Measurements from ENCODE around the gene MCM6. TPM values are rescaled to one million over a fixed set of nuclear protein-coding genes. Genes with fewer than 3 reads are reported as not detected.
A peak's percentile ranks its signal among the peaks of the same experiment; 100 is the strongest.

The MCM6 gene
- polyA plus RNA-seq, 3 donors, result 1.3 to 2.2 (median 1.7) TPM

DNA sequence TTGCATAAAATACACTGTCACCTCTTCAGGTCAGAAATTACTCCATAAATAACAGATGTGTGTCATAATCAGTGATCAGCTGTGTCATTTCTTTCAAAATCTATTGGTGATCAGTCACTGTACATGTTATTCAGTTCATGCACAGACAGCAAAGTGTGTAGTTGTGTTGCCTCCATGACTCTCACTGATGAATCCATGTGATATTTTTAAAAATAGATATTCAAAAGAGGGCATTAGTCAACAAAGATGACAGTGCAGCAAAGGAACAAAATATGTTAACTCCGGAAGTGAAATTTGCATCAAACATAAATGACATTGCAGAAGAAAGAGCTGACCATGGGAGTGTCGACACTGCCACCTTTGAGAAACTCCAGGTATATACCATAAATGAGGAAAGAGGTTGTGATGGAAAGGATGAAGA lies 17.1 kb upstream of the MCM6 start:
- Histone ChIP-seq H3K36me3 (replicated peaks in 1 of 2; ENCODE audit: control insufficient read depth in 1 of 2, insufficient read depth in 2 of 2, low read length in 2 of 2) (no peaks in the 10 kb centered on the region), H3K9me3 (replicated peaks in 1 of 2; ENCODE audit: control insufficient read depth in 1 of 2, insufficient read depth in 1 of 2, low read length in 2 of 2) (peaks cover 0 to 6% of the 10 kb centered on the region in 2 donors), H3K27me3 (ENCODE audit: control insufficient read depth in 2 of 2, insufficient read depth in 2 of 2, low read length in 2 of 2) (no peaks in the 10 kb centered on the region), H3K4me2 (replicated peaks; ENCODE audit: extremely low read depth, low read length, poor library complexity, severe bottlenecking) (no peak overlapping the region), H3K79me2 (ENCODE audit: insufficient read depth, low read length) (no peaks in the 10 kb centered on the region), H3K4me3 (replicated peaks in 1 of 3; ENCODE audit: low read depth in 2 of 3, low read length in 3 of 3) (peak overlapping the region in 1 of 3 experiments; percentile 3), H2AFZ (ENCODE audit: insufficient read depth, low read depth, low read length, poor library complexity, severe bottlenecking) (no peak overlapping the region), H4K20me1 (ENCODE audit: insufficient read depth, low read length) (no peaks in the 10 kb centered on the region), H3K27ac (ENCODE audit: low read depth in 1 of 2, low read length in 2 of 2) (peak overlapping the region in 1 of 2 donors; percentile 69), H3K4me1 (ENCODE audit: control insufficient read depth in 1 of 2, insufficient read depth in 2 of 2, low read length in 2 of 2) (peaks cover 34 to 35% of the 10 kb centered on the region in 2 donors), H3K9ac (ENCODE audit: insufficient read depth, low read length, poor library complexity, severe bottlenecking) (no peak overlapping the region)
- Mint-ChIP-seq H3K4me1 (peaks cover 31% of the 10 kb centered on the region), H3K9me3 (peaks cover 1 to 6% (median 5%) of the 10 kb centered on the region in 7 donors), H3K4me3 (no peak overlapping the region), H3K27me3 (ENCODE audit: low read depth in 3 of 3) (no peaks in the 10 kb centered on the region), H3K36me3 (no peaks in the 10 kb centered on the region), H3K27ac (peak overlapping the region; percentile 45 to 89 (median 73))
- WGBS (ENCODE audit: insufficient coverage), result no CpG with 5 or more reads among the region's 2 CpGs
- TF ChIP-seq, protein P1, sequence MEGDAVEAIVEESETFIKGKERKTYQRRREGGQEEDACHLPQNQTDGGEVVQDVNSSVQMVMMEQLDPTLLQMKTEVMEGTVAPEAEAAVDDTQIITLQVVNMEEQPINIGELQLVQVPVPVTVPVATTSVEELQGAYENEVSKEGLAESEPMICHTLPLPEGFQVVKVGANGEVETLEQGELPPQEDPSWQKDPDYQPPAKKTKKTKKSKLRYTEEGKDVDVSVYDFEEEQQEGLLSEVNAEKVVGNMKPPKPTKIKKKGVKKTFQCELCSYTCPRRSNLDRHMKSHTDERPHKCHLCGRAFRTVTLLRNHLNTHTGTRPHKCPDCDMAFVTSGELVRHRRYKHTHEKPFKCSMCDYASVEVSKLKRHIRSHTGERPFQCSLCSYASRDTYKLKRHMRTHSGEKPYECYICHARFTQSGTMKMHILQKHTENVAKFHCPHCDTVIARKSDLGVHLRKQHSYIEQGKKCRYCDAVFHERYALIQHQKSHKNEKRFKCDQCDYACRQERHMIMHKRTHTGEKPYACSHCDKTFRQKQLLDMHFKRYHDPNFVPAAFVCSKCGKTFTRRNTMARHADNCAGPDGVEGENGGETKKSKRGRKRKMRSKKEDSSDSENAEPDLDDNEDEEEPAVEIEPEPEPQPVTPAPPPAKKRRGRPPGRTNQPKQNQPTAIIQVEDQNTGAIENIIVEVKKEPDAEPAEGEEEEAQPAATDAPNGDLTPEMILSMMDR (IDR thresholded peaks at IDR 0.05), result peak; percentile 31
- DNase-seq, result peak; percentile 67 to 79 (median 71)
- intact Hi-C loops (cut with micrococcal nuclease), result no loop called here

- Histone ChIP-seq H2AFZ (ENCODE audit: insufficient read depth, low read depth, low read length, poor library complexity, severe bottlenecking) (peak overlapping the region; percentile 13), H4K20me1 (ENCODE audit: insufficient read depth, low read length) (no peaks in the 10 kb centered on the region), H3K27me3 (ENCODE audit: control insufficient read depth in 2 of 2, insufficient read depth in 2 of 2, low read length in 2 of 2) (no peaks in the 10 kb centered on the region), H3K9me3 (replicated peaks in 1 of 2; ENCODE audit: control insufficient read depth in 1 of 2, insufficient read depth in 1 of 2, low read length in 2 of 2) (peaks cover 0 to 9% of the 10 kb centered on the region in 2 donors), H3K4me3 (replicated peaks in 1 of 3; ENCODE audit: low read depth in 2 of 3, low read length in 3 of 3) (peak overlapping the region in 1 of 3 experiments; percentile 6), H3K79me2 (ENCODE audit: insufficient read depth, low read length) (no peaks in the 10 kb centered on the region), H3K4me2 (replicated peaks; ENCODE audit: extremely low read depth, low read length, poor library complexity, severe bottlenecking) (no peak overlapping the region), H3K36me3 (replicated peaks in 1 of 2; ENCODE audit: control insufficient read depth in 1 of 2, insufficient read depth in 2 of 2, low read length in 2 of 2) (no peaks in the 10 kb centered on the region), H3K4me1 (ENCODE audit: control insufficient read depth in 1 of 2, insufficient read depth in 2 of 2, low read length in 2 of 2) (peaks cover 34 to 35% of the 10 kb centered on the region in 2 donors), H3K27ac (ENCODE audit: low read depth in 1 of 2, low read length in 2 of 2) (peak overlapping the region; percentile 17 to 33), H3K9ac (ENCODE audit: insufficient read depth, low read length, poor library complexity, severe bottlenecking) (no peak overlapping the region)
- peak overlapping the region; percentile 38 to 94 (median 87) for H3K27ac Mint-ChIP-seq
- H3K27me3 Mint-ChIP-seq (ENCODE audit: low read depth in 3 of 3), result peaks cover 0 to 3% (median 2%) of the 10 kb centered on the region in 3 donors
- peaks cover 3 to 14% (median 8%) of the 10 kb centered on the region in 7 donors for H3K9me3 Mint-ChIP-seq
- H3K36me3 Mint-ChIP-seq, result no peaks in the 10 kb centered on the region
- 0% methylated on average over 1 of the region's 6 CpGs for WGBS (ENCODE audit: insufficient coverage)
- TF ChIP-seq, protein P1 (IDR thresholded peaks at IDR 0.05), result no peak
- peaks cover 31% of the 10 kb centered on the region for H3K4me1 Mint-ChIP-seq
- peak; percentile 59 to 74 (median 71) for DNase-seq
- intact Hi-C loops (cut with micrococcal nuclease), result no loop called here
- H3K4me3 Mint-ChIP-seq, result peak overlapping the region in 1 of 2 donors; percentile 28
Observed at GRCh38 chr2:135890835-135891234, 14.6 kb upstream of the MCM6 start.

All from CD14-positive monocyte (primary cell).